Measurements from ENCODE around the gene TJP3.
"Not testable (repeated sequence)": the region's sequence is repeated elsewhere in the genome, so short reads cannot be mapped to it uniquely, and the experiment has no call there.

Gene TJP3, protein sequence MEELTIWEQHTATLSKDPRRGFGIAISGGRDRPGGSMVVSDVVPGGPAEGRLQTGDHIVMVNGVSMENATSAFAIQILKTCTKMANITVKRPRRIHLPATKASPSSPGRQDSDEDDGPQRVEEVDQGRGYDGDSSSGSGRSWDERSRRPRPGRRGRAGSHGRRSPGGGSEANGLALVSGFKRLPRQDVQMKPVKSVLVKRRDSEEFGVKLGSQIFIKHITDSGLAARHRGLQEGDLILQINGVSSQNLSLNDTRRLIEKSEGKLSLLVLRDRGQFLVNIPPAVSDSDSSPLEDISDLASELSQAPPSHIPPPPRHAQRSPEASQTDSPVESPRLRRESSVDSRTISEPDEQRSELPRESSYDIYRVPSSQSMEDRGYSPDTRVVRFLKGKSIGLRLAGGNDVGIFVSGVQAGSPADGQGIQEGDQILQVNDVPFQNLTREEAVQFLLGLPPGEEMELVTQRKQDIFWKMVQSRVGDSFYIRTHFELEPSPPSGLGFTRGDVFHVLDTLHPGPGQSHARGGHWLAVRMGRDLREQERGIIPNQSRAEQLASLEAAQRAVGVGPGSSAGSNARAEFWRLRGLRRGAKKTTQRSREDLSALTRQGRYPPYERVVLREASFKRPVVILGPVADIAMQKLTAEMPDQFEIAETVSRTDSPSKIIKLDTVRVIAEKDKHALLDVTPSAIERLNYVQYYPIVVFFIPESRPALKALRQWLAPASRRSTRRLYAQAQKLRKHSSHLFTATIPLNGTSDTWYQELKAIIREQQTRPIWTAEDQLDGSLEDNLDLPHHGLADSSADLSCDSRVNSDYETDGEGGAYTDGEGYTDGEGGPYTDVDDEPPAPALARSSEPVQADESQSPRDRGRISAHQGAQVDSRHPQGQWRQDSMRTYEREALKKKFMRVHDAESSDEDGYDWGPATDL

GRCh38 chr19:3708207-3708931 lies at the start of gene TJP3:
Gene TJP3 (plus strand): TSS chr19:3708384. CDS start chr19:3728433, 20,049 bp downstream.
- DNase-seq: no peak

DNA sequence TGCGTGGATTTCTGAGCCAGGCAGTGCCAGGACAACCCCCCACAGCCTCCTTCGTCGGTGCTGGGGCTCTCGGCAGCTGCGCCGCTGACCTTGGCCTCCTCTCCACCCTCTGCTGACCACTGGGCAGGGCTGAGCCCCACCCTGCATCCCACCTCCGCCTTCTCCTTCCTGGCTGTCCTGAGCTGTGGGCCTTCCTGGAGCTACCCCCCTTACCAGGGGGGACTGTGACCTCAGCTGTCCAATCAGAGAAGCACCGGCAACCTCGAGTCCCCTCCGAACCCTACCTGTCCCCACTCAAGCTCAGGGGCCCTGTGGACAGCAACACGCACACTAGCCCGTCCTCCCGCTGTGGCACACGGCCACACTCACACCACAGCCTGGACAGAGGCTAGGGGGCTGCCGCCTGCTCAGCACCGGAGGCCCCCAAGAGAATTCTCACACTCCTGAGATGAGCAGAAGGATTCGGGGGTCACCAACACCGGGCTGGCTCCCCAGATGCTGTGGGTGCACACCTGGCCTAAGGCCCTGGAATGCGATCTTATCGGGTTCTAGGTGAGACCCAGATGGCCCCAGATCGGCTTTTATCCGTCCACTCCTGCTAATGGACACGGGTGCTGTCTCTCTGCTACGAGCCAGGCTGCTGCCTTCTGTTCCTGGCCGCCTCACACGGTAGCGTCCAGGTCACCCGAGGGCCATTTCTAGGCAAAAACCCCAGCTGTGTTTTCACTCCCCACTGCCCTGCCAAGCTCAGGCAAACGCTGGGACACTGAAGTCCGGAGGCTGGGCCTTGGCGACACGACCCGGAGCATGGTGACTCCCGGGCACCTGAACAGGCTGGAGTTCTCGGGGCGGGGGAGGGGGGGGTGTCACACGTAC lies 49.1 kb upstream of the TJP3 start:
- no peak for DNase-seq

GRCh38 chr19:3659746-3660112 lies 48.5 kb upstream of the TJP3 start:
- no peak for DNase-seq

- no peak for DNase-seq
These were observed 47.5 kb upstream of the TJP3 start for GRCh38 chr19:3660493-3661219.

- DNase-seq: no peak
These were observed 46.6 kb upstream of the TJP3 start for GRCh38 chr19:3661284-3662238.

DNA sequence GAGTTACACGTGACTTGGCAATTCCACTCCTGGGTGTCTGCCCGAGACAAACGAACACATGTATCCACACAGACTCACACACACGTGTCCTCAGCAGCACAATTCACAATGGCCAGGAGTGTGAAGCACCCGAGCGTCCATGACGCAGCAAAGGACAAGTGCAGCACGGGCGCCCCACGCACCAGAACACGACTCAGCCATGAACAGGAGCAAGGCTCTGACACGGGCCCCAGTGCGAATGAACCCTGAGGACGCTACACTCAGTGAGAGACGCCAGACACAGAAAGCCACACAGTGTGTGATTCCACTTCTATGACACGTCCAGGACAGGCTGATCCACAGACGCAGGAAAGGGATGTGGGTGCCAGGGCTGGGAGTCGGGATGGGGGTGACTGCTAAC lies 44.3 kb upstream of the TJP3 start:
- no peak for DNase-seq

GRCh38 chr19:3664879-3665642 lies 43.1 kb upstream of the TJP3 start:
- DNase-seq: no peak

- DNase-seq: peak in 1 of 2 experiments; percentile 30
These were observed 42.3 kb upstream of the TJP3 start for GRCh38 chr19:3665681-3666544.

- not testable (repeated sequence) for DNase-seq
These were observed 41.7 kb upstream of the TJP3 start for GRCh38 chr19:3666545-3666856.

- DNase-seq: no peak
These were observed 41.0 kb upstream of the TJP3 start for GRCh38 chr19:3667037-3667638.

- no peak for DNase-seq
These were observed 40.4 kb upstream of the TJP3 start for GRCh38 chr19:3667766-3668165.

DNA sequence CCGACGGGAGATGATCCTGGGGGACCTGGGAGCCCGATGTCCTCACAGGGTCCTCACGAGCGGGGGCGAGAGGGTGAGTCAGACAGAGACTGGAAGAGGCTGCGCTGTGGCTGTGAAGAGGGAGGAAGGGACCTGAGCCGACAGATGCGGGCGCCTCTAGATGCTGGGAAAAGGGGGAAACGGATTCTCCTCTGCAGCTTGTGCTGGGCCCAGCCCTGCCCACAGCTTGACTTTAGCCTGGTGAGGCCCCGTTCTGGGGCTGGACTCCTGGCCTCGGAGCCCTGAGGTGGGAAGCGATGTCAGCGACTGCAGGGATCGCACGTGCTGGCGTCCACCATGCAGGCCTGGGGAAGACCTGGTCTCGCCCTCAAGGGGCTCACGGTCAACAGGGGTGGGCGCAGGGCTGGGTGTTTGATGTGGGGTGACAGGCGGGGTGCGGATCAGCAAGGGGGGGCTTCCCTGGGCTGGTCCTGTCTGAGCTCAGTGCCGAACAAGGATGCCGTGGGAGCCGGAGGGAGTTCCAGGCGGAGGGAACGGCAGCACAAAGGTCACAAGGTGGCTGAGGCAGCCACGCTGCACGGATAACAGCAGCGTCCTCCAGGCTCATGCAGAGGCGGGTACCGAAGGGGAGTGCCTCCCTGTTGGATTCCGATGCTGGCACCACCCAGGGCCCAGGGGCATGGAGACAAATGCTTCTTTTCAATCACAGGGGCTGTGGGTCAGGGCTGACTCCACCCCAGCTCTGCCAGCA lies 39.7 kb upstream of the TJP3 start:
- DNase-seq: no peak

DNA sequence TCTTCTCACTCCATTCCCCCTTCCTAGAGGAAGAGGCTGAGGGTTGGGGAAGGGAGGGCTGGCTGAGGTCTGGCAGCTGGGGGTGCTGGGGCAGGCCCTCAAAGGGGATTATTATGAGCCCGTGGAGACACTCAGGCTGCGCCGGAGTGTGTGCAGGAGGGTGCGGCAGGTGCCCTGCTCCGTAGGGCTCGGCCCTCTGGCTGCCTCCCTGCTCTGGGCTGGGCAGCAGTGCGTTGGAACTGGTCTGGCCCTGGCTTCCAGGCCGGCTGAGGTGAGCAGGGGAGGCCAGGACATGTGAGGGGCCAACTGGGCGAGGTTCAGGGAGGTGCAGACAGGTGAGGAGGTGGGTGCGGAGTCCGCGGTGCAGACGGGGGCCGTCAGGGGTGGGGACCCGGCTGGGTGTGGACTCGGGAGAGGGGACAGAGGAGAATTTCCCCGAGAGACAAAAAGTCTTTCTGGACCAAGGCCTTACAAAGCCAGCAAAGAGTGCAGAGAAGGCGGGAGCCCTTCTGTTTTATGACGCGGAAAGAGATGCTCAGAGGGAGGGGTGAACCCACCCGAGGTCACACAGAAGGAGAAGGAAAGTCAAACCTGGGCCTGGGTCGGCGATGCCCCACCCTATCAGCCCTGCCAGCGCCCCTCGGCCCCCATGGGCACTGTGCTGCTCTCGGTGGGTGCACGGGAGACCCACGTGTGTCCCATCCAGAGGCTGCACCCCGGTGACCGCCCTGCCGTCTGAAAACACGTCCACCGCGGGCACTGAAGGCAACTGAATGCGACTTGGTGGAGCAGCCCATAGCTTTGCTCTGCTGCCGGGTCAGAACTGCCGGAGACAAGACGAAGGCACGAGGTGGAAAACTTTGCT lies 38.9 kb upstream of the TJP3 start:
- peak in 1 of 2 experiments; percentile 12 for DNase-seq

DNA sequence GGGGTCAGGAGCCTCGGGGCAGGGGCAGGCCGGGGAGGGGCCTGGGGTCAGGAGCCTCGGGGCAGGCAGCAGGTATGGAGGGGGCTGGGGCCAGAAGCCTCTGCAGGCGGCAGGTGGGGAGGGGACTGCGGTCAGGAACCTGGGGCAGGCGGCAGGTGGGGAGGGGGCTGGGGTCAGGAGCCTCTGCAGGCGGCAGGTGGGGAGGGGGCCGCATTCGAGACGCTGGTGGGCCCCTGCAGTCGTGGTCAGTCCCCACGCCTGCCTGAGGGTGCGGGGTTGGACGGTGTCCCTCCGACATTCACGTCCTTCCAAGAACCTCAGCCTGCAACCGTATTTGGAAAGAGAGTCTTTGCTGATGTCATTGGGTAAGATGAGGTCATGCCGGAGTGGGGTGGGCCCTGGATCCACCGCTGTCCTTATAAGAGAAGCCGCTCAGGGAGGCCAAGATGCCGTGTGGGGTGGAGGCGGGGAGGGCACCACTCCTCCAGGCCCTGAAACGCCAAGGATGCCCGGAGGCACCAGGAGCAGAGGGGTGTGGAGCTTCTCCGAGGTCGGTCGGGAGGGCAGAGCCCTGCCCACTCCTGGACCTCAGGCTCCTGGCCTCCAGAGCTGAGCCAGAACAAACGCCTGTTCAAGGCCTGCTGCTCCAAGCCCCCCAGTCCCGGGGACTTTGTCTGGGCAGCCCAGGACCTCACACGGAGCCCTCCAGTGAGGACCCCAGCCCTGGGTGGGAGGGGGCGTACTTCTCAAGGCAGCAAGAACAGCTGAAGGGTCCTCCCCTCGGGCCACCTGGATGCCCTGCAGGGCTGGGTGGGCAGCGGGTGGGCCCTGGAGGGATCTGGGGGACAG lies 38.0 kb upstream of the TJP3 start:
- no peak for DNase-seq
